Heart right ventricle (tissue), 16 donors: ENCODE data around the gene C19orf25. TPM values are rescaled to one million over a fixed set of nuclear protein-coding genes. Genes with fewer than 3 reads are reported as not detected.

Experiments used
- ATAC-seq, 8 donors: fragments of 200-7000 bp; cut with Tn5 transposase; one replicate each; pipeline ENCODE4 v1.9.1; 2020; ENCODE audit warnings: mild to moderate bottlenecking in 8 of 8, moderate library complexity in 8 of 8, moderate number of reproducible peaks in 1 of 8
- DNase-seq, 2 donors: peaks; one replicate each; pipeline ENCODE4 v3.0.0-alpha.2; 2020
- H3K27ac ChIP-seq, 10 donors: fragments of 200-600 bp; sonication (generic) in 2 of 10; one replicate each; pipeline versions ENCODE4 v1.5.0 to v1.8.0; 2020 to 2022; ENCODE audit warnings: mild to moderate bottlenecking in 3 of 10
- H3K27me3 ChIP-seq, 7 donors: fragments of 200-600 bp; one replicate each; pipeline ENCODE4 v1.8.0; 2021 to 2022; ENCODE audit warnings: mild to moderate bottlenecking in 2 of 7
- H3K36me3 ChIP-seq, 9 donors: fragments of 200-600 bp; sonication (generic) in 1 of 9; one replicate each; pipeline versions ENCODE4 v1.5.0 to v1.8.0; 2020 to 2022; ENCODE audit warnings: mild to moderate bottlenecking in 2 of 9
- H3K4me1 ChIP-seq, 9 donors: fragments of 200-600 bp; sonication (generic) in 1 of 9; one replicate each; pipeline versions ENCODE4 v1.5.0 to v1.8.0; 2020 to 2022; ENCODE audit warnings: mild to moderate bottlenecking in 4 of 9
- H3K4me3 ChIP-seq, 10 donors: fragments of 200-600 bp; sonication (generic) in 2 of 10; one replicate each; pipeline versions ENCODE4 v1.5.0 to v1.8.0; 2020 to 2022; ENCODE audit warnings: mild to moderate bottlenecking in 7 of 10, moderate library complexity in 2 of 10
- H3K9me3 ChIP-seq, 11 donors: fragments of 200-600 bp in 10 of 11; sonication (generic) in 2 of 11; one replicate each; pipeline versions ENCODE4 v1.5.0 to v1.8.0; 2013 to 2022; ENCODE audit warnings: mild to moderate bottlenecking in 2 of 11, control low read depth in 1 of 11, moderate library complexity in 1 of 11
- WGBS, 2 donors: extraction: QIAGEN DNeasy Blood & Tissue Kit; methylation state at CpG; one replicate each; pipeline ENCODE4 v1.1.7; 2013; ENCODE audit warnings: inconsistent platforms in 1 of 2; 5-methylcytosine and 5-hydroxymethylcytosine counted together
- intact Hi-C, 10 donors: fragments of 100-400 bp; cut with DNase I; formaldehyde crosslinking; loops; one replicate each; pipeline versions ENCODE4 v1.11.1 to v1.14.2; 2022
- polyA plus RNA-seq, 2 donors: library from polyadenylated mRNA; stranded (reverse); fragments of 200-250 nt; gene quantifications; one replicate each; pipeline ENCODE4 v1.2.3, GENCODE V29; 2013
- total RNA-seq, 10 donors: library from RNA; stranded (reverse); fragmentation: NEBNext Ultra II Directional in 3 of 10; extraction: Animal tissue kit (Norgen Biotek cat#: 25700) in 3 of 10; gene quantifications; one replicate each; pipeline versions ENCODE4 v1.2.1 to v1.2.4, GENCODE V29; 2021 to 2023
- TF ChIP-seq, protein P1 (sequence below), 9 donors: fragments of 200-600 bp; sonication (generic) in 2 of 9; IDR thresholded peaks; one replicate each; pipeline versions ENCODE4 v1.5.0 to v1.8.0; 2021 to 2022; ENCODE audit warnings: antibody characterized with exemption in 9 of 9, mild to moderate bottlenecking in 5 of 9, moderate library complexity in 1 of 9
- donor health status: Arrhythmogenic right ventricular cardiomyopathy.
- donor health status: ischemic (EF 13 %, LVEDD 7.1; RV severe dilation, severe dysfunction).
- donor health status: healthy with polysubstance abuse.
- donor health status: DM: no; HTN: yes; CAD: no.
- donor health status: DM: no; HTN: no; CAD: no.
- donor health status: ischemic (EF 25% LVEDD 6.9; RV normal size, moderate dysfunction).
- donor health status: ischemic (EF 25% LVEDD 5.7; RV mildly dilated, moderate dysfunction).
- donor health status: healthy.
- donor health status: DM: yes; HTN: yes; CAD: no.
- donor health status: Ischemic cardiomyopathy.
- donor health status: ischemic (EF 35%, LVEDD 5.7; RV mildly dilated, moderate dysfunction).
- donor health status: nonischemic (EF 11% LVEDD 7.7; RV severe dilation, severe dysfunction).
- donor health status: DM: yes; HTN: yes; CAD: no.
- donor health status: PGD.
- donor health status: ischemic (EF 29% LVEDD 5.4; RV normal size, mild dysfunction).
- donor health status: nonischemic (EF 23%, LVEDD 6.1; RV moderate dilation, normal function).

C19orf25 gene
- total and polyA plus RNA-seq, 12 donors, result 12.7 to 29.8 (median 15.4) TPM

DNA sequence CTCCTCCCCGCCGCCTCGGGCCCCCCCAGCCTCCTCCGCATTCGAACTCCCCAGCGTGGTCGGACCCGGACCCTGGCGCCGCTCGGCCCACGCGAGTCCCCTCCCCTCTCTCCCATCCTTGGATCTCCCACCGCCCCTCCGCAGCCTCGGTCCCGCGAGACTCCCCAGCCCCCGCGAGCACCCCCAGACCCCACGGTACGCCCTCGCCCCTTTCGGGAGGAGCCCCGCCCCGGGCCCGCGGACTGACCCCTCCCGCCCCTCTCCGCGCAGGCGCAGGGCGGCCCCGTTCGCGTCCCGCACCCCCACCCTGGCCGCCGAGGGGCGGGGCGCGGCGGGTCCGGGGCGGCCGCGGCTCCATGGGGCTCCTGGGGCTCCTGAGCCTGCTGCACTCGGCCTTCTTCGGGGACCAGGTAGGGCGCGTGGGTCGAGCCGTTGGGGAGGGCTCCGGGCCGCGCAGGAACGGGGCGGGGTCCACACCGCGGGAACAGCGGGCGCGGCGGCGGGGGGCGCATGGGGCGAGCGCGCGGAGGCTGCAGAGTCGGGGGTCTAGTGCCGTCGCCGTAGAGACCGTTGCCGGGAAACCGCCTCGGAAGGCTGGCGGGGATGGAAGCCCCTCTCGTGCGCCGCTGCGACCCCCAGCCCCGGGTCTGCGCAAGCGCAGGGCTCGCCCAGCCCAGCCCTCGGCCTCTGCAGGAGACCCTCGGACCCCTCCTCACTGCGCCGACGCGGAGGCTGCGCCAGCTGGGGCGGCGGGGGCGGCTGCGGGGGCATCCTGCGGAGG lies 32.9 kb downstream of the C19orf25 start:
- Histone ChIP-seq H3K4me1 (peaks cover 8 to 26% (median 24%) of the 10 kb centered on the region in 9 donors), H3K4me3 (peak overlapping the region in 9 of 10 donors; percentile 5 to 57 (median 47)), H3K27me3 (peaks cover 33 to 63% (median 58%) of the 10 kb centered on the region in 7 donors), H3K27ac (no peak overlapping the region), H3K9me3 (no peaks in the 10 kb centered on the region), H3K36me3 (peaks cover 0 to 25% (median 11%) of the 10 kb centered on the region in 9 donors)
- TF ChIP-seq, protein P1, sequence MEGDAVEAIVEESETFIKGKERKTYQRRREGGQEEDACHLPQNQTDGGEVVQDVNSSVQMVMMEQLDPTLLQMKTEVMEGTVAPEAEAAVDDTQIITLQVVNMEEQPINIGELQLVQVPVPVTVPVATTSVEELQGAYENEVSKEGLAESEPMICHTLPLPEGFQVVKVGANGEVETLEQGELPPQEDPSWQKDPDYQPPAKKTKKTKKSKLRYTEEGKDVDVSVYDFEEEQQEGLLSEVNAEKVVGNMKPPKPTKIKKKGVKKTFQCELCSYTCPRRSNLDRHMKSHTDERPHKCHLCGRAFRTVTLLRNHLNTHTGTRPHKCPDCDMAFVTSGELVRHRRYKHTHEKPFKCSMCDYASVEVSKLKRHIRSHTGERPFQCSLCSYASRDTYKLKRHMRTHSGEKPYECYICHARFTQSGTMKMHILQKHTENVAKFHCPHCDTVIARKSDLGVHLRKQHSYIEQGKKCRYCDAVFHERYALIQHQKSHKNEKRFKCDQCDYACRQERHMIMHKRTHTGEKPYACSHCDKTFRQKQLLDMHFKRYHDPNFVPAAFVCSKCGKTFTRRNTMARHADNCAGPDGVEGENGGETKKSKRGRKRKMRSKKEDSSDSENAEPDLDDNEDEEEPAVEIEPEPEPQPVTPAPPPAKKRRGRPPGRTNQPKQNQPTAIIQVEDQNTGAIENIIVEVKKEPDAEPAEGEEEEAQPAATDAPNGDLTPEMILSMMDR (IDR thresholded peaks at IDR 0.05), result no peak
- 1 to 2% methylated on average over 73 to 98 of the region's 99 CpGs for WGBS, 2 donors
- ATAC-seq (peak in 1 of 8 donors; percentile 17), DNase-seq (no peak)
- intact Hi-C loops, result loop anchor here in 2 of 10 donors (10.0 kb wide), 1 partner anchor 69 kb away; the partner anchor contains the start of gene ADAMTSL5 (in 2 of the 2)

DNA sequence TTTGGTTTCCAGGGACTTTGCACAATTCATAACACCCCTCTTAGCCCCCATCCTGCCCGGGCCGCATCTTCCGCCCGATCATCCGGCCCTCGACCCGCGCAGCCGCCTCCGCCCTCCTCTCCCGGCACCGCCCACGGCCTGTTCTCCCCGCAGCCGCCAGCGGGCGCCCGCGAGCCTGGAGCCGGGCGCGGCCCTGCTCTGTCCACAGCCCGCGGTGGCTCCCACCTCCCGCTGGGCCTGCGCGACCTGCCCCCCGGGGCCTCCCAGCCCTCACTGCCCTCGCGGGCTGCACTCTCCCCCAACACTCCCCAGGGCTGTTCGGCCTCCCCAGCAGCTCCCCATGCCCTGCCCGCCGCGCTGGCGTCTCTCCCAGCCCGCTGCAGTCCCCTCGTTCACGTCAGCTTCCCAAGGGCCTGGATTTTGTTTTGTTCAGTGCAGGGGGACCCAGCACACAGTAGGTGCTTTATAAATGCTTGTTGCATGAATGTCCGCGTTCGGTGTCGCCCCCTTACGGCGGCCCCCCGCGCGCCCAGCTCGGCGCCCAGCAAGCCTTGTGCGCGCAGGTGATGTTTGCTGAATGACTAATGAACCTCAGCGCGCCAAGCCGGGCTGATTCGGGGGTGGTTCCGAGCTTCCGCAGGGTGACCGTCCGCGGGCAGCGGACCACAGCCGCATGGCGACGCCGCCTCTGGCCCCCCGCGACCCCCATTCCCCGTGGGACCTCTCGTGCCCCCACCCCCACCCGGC lies 33.7 kb downstream of the C19orf25 start:
- H3K27ac ChIP-seq, result peak overlapping the region in 1 of 10 donors; percentile 54
- WGBS, 2 donors, result 3 to 4% methylated on average over 65 to 70 of the region's 70 CpGs
- DNase-seq (peak; percentile 46 to 75), ATAC-seq (peak; percentile 87 to 92 (median 88))
- intact Hi-C loops, result loop anchor here in 2 of 10 donors (10.0 kb wide), 1 partner anchor 69 kb away; the partner anchor contains the start of gene ADAMTSL5 (in 2 of the 2)
- H3K4me3 ChIP-seq, result peak overlapping the region in 9 of 10 donors; percentile 18 to 57 (median 47)
- H3K9me3 ChIP-seq, result no peaks in the 10 kb centered on the region
- peaks cover 28 to 56% (median 50%) of the 10 kb centered on the region in 7 donors for H3K27me3 ChIP-seq
- H3K4me1 ChIP-seq, result peaks cover 11 to 34% (median 29%) of the 10 kb centered on the region in 9 donors
- TF ChIP-seq, protein P1 (IDR thresholded peaks at IDR 0.05), result peak; percentile 86 to 98 (median 93)
- H3K36me3 ChIP-seq, result peaks cover 0 to 32% (median 19%) of the 10 kb centered on the region in 9 donors

DNA sequence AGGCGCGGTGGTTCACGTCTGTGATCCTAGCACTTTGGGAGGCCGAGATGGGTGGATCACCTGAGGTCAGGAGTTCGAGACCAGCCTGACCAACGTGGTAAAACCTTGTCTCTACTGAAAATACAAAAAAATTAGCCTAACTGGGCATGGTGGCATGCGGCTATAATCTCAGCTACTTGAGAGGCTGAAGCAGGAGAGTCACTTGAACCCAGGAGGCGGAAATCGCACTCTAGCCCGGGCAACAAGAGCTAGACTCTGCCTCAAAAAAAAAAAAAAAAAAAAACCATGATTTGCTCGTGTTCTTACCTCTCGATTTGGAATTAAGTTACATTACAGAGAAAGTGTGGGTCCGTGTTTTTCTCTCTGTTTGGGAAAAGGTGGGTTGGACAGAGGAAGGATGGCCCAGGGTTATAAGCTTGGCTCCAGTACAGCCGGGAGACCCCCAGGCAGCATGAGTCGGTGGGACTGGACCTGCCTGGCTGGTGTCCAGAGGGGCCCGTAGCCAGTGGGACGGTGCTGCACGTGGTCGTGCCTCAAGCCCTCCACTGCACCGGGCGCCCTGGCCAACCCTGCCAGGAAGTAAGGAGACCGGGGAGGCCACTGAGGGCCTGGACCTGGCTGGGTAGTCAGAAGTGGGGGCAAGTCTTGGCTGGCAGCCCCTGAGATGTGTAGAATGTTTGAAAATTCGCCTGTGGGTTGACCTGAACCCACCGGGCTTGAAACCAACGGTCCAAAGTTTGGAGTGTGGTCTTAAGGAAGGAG lies 37.2 kb downstream of the C19orf25 start:
- Histone ChIP-seq H3K27ac (no peak overlapping the region), H3K36me3 (peaks cover 0 to 43% (median 27%) of the 10 kb centered on the region in 9 donors), H3K27me3 (peaks cover 15 to 21% (median 17%) of the 10 kb centered on the region in 7 donors), H3K4me1 (peaks cover 22 to 52% (median 45%) of the 10 kb centered on the region in 9 donors), H3K4me3 (no peak overlapping the region), H3K9me3 (no peaks in the 10 kb centered on the region)
- no peak for ATAC-seq
- 87 to 89% methylated on average over 25 of the region's 25 CpGs for WGBS, 2 donors
- DNase-seq, result no peak
- intact Hi-C loops, result loop anchor here in 2 of 10 donors (10.0 kb wide), 1 partner anchor 73 kb away; the partner anchor contains the start of gene ADAMTSL5 (in 2 of the 2)
- TF ChIP-seq, protein P1 (IDR thresholded peaks at IDR 0.05), result no peak
